B cell (primary cell): Measurements from ENCODE around the gene KCTD20. TPM values are rescaled to one million over a fixed set of nuclear protein-coding genes. Genes with fewer than 3 reads are reported as not detected.

ENCODE experiments used
- ATAC-seq: fragments of 200-7000 bp; cut with Tn5 transposase; one replicate; pipeline ENCODE4 v1.10.0; 2021; ENCODE audit warnings: low read depth, mild to moderate bottlenecking, moderate number of reproducible peaks, moderate library complexity
- CTCF ChIA-PET: fragments of 350-600 bp; sonication (Branson Sonifier 250); formaldehyde crosslinking; loops from one replicate; lab custom pipeline; 2021; ENCODE audit warnings: antibody characterized with exemption, inconsistent platforms; lab: Charles Lee
- POLR2A ChIA-PET: fragments of 350-600 bp; sonication (Branson Sonifier 250); formaldehyde crosslinking; loops from one replicate; lab custom pipeline; 2021; ENCODE audit warnings: antibody characterized with exemption; lab: Charles Lee
- DNase-seq: peaks from one replicate; pipeline ENCODE4 v3.0.0; 2013
- H2AFZ ChIP-seq: 2 replicates; pipeline ENCODE4 v1.6.1; 2012; ENCODE audit warnings: mild to moderate bottlenecking, low read depth, low read length; ENCODE audit not compliant: insufficient read depth, poor library complexity, severe bottlenecking
- H3K27ac ChIP-seq, 2 donors: 1 replicate in 1 of 2; 2 replicates in 1 of 2; pipeline ENCODE4 v1.5.1; 2012 to 2013; ENCODE audit warnings: low read length in 2 of 2, mild to moderate bottlenecking in 2 of 2, moderate library complexity in 1 of 2
- H3K27me3 ChIP-seq, 4 experiments: fragments of 200-600 bp in 1 of 4; sonication (generic) in 1 of 4; replicated peaks in 1 of 4; 1 replicate in 2 of 4; 2 replicates in 2 of 4; pipeline versions ENCODE4 v1.6.1 to v1.7.0; 2013 to 2016; ENCODE audit warnings: low read length in 3 of 4, mild to moderate bottlenecking in 2 of 4, mixed read lengths in 1 of 4, moderate library complexity in 1 of 4; ENCODE audit not compliant: insufficient read depth in 4 of 4, control insufficient read depth in 3 of 4; ENCODE audit errors: control extremely low read depth in 1 of 4
- H3K36me3 ChIP-seq, 2 experiments: replicated peaks in 1 of 2; 1 replicate in 1 of 2; 2 replicates in 1 of 2; pipeline versions ENCODE4 v1.6.1 to v1.7.1; 2013; ENCODE audit warnings: low read length in 1 of 2; ENCODE audit not compliant: insufficient read depth in 2 of 2, control insufficient read depth in 1 of 2; ENCODE audit errors: control extremely low read depth in 1 of 2, extremely low read depth in 1 of 2
- H3K4me1 ChIP-seq, 2 donors: fragments of 200-600 bp in 1 of 2; sonication (generic) in 1 of 2; 1 replicate in 1 of 2; 2 replicates in 1 of 2; pipeline versions ENCODE4 v1.5.1 to v1.6.1; 2013 to 2017; ENCODE audit warnings: low read length in 2 of 2; ENCODE audit not compliant: control insufficient read depth in 2 of 2, insufficient read depth in 2 of 2
- H3K4me2 ChIP-seq: replicated peaks from 2 replicates; pipeline ENCODE3; 2012; ENCODE audit warnings: mild to moderate bottlenecking, low read depth, low read length; ENCODE audit not compliant: poor library complexity, severe bottlenecking
- H3K4me3 ChIP-seq, 5 experiments: fragments of 200-600 bp in 1 of 5; sonication (generic) in 1 of 5; 1 replicate in 3 of 5; 2 replicates in 2 of 5; pipeline versions ENCODE4 v1.5.1 to v1.7.0; 2011 to 2016; ENCODE audit warnings: low read length in 4 of 5, mild to moderate bottlenecking in 4 of 5, low read depth in 2 of 5, control low read depth in 1 of 5, moderate library complexity in 1 of 5; ENCODE audit not compliant: insufficient read depth in 1 of 5; ENCODE audit errors: control extremely low read depth in 1 of 5, extremely low read depth in 1 of 5
- H3K79me2 ChIP-seq: fragments of 200-600 bp; sonication (generic); one replicate; pipeline ENCODE4 v1.6.0; 2016; ENCODE audit warnings: low read length; ENCODE audit not compliant: control insufficient read depth, insufficient read depth
- H3K9ac ChIP-seq: fragments of 200-600 bp; sonication (generic); 2 replicates; pipeline ENCODE4 v1.6.1; 2017; ENCODE audit warnings: mild to moderate bottlenecking, low read length, moderate library complexity
- H3K9me3 ChIP-seq, 3 donors: one replicate each; pipeline versions ENCODE4 v1.6.1 to v1.7.1; 2013; ENCODE audit warnings: low read length in 2 of 3; ENCODE audit not compliant: control insufficient read depth in 2 of 3, insufficient read depth in 1 of 3; ENCODE audit errors: control extremely low read depth in 1 of 3
- H4K20me1 ChIP-seq: 2 replicates; pipeline ENCODE4 v1.6.0; 2012; ENCODE audit warnings: mild to moderate bottlenecking, low read length; ENCODE audit not compliant: insufficient read depth, control insufficient read depth, poor library complexity, severe bottlenecking
- H3K27ac Mint-ChIP-seq: one replicate; pipeline ENCODE4 v1.8.0; 2021; ENCODE audit warnings: mixed read lengths
- H3K27me3 Mint-ChIP-seq: one replicate; pipeline ENCODE4 v1.8.0; 2021; ENCODE audit warnings: mixed read lengths
- H3K4me1 Mint-ChIP-seq: one replicate; pipeline ENCODE4 v1.8.0; 2021; ENCODE audit warnings: mixed read lengths
- H3K4me3 Mint-ChIP-seq: one replicate; pipeline ENCODE4 v1.8.0; 2021; ENCODE audit warnings: mixed read lengths
- H3K9me3 Mint-ChIP-seq: one replicate; pipeline ENCODE4 v1.8.0; 2022; ENCODE audit warnings: mixed read lengths; ENCODE audit not compliant: insufficient read depth
- EZH2 ChIP-seq: IDR thresholded peaks from 2 replicates; pipeline ENCODE4 v1.6.1; 2012; ENCODE audit warnings: borderline replicate concordance, low read depth, mild to moderate bottlenecking, moderate library complexity, low read length; ENCODE audit not compliant: insufficient read depth, poor library complexity, severe bottlenecking
- intact Hi-C: fragments of 100-400 bp; cut with micrococcal nuclease; formaldehyde crosslinking; loops from one replicate; pipeline ENCODE4 v1.10.0; 2022
- polyA plus RNA-seq: library from polyadenylated mRNA; depleted of rRNA; stranded (reverse); fragments of >200 nt; gene quantifications from 2 replicates; pipeline ENCODE4 v1.2.3, GENCODE V29; 2012
- total RNA-seq, 2 donors: library from RNA; stranded (reverse); fragments of 120-200 nt in 1 of 2; gene quantifications; 1 replicate in 1 of 2; 2 replicates in 1 of 2; pipeline versions ENCODE4 v1.2.3 to v1.2.4, GENCODE V29; 2013 to 2022
- TF ChIP-seq, protein P1 (sequence below): fragments of 200-600 bp; IDR thresholded peaks from one replicate; pipeline ENCODE4 v1.8.0; 2022; ENCODE audit warnings: antibody characterized with exemption, mild to moderate bottlenecking

Gene KCTD20
- total and polyA plus RNA-seq, 2 donors (not counting 1 experiment from before 2014, with no cell fraction given): 19.5 to 37.5 TPM

GRCh38 chr6:36459501-36459900 lies 16.7 kb downstream of the KCTD20 start:
- POLR2A ChIA-PET: no interaction called here
- H3K4me3 Mint-ChIP-seq: no peak overlapping the region

DNA sequence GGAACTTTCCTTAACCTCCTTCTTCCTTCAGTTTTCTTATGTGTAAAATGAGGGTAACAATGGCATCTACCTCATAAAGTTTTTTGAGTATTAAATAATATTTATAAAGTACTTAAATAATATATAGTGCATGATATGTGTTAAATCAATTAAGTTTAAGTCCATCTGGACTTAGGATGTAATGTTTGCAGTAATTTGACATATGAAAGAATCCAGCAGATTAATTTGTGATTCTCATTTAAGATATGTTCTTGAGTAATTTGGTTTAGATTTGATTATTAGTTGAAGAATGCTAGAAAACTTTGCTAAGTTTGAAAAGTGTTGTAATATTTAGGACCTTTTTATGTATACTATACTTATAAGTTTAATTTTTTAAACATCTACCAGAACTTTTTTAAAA lies 18.1 kb downstream of the KCTD20 start:
- no peak overlapping the region for H3K4me3 Mint-ChIP-seq
- H4K20me1 ChIP-seq: peaks cover 40% of the 10 kb centered on the region
- intact Hi-C loops: no loop called here

More at GRCh38 chr6:36459501-36459900, 16.7 kb downstream of the KCTD20 start:
- ATAC-seq (no peak), DNase-seq (no peak)
- Mint-ChIP-seq H3K27ac (no peak overlapping the region), H3K9me3 (no peaks in the 10 kb centered on the region), H3K4me1 (peaks cover 37% of the 10 kb centered on the region), H3K27me3 (no peaks in the 10 kb centered on the region)
- H3K4me3 ChIP-seq: no peak overlapping the region
- peaks cover 0 to 8% of the 10 kb centered on the region in 2 donors for H3K4me1 ChIP-seq
- H4K20me1 ChIP-seq: peaks cover 53% of the 10 kb centered on the region
- peaks cover 2 to 7% of the 10 kb centered on the region in 2 experiments for H3K36me3 ChIP-seq
- CTCF ChIA-PET: no interaction called here
- no peaks in the 10 kb centered on the region for H3K9me3 ChIP-seq
- intact Hi-C loops: no loop called here
- no peaks in the 10 kb centered on the region for H3K27me3 ChIP-seq
- no peak overlapping the region for H3K4me2 ChIP-seq
- no peak overlapping the region for H3K27ac ChIP-seq
- peaks cover 94% of the 10 kb centered on the region for H3K79me2 ChIP-seq
- H2AFZ ChIP-seq: no peak overlapping the region
- no peak overlapping the region for H3K9ac ChIP-seq
- no peak for TF ChIP-seq EZH2
- TF ChIP-seq, protein P1, sequence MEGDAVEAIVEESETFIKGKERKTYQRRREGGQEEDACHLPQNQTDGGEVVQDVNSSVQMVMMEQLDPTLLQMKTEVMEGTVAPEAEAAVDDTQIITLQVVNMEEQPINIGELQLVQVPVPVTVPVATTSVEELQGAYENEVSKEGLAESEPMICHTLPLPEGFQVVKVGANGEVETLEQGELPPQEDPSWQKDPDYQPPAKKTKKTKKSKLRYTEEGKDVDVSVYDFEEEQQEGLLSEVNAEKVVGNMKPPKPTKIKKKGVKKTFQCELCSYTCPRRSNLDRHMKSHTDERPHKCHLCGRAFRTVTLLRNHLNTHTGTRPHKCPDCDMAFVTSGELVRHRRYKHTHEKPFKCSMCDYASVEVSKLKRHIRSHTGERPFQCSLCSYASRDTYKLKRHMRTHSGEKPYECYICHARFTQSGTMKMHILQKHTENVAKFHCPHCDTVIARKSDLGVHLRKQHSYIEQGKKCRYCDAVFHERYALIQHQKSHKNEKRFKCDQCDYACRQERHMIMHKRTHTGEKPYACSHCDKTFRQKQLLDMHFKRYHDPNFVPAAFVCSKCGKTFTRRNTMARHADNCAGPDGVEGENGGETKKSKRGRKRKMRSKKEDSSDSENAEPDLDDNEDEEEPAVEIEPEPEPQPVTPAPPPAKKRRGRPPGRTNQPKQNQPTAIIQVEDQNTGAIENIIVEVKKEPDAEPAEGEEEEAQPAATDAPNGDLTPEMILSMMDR: no peak

More for the DNA sequence above, 18.1 kb downstream of the KCTD20 start:
- Histone ChIP-seq H3K4me3 (no peak overlapping the region), H3K27ac (no peak overlapping the region), H3K27me3 (no peaks in the 10 kb centered on the region), H3K9ac (no peak overlapping the region), H3K36me3 (peaks cover 2 to 7% of the 10 kb centered on the region in 2 experiments), H3K79me2 (peaks cover 93% of the 10 kb centered on the region), H3K4me1 (peaks cover 0 to 8% of the 10 kb centered on the region in 2 donors), H3K4me2 (no peak overlapping the region), H2AFZ (no peak overlapping the region), H3K9me3 (no peaks in the 10 kb centered on the region)
- H3K27me3 Mint-ChIP-seq: no peaks in the 10 kb centered on the region
- POLR2A ChIA-PET: no interaction called here
- DNase-seq: no peak
- CTCF ChIA-PET: no interaction called here
- H3K9me3 Mint-ChIP-seq: no peaks in the 10 kb centered on the region
- ATAC-seq: no peak
- H3K4me1 Mint-ChIP-seq: peaks cover 33% of the 10 kb centered on the region
- no peak overlapping the region for H3K27ac Mint-ChIP-seq
- TF ChIP-seq, protein P1: no peak
- no peak for TF ChIP-seq EZH2
